Breast epithelium (tissue), 3 donors: ENCODE data around the gene RNPS1.

Source experiments
- POLR2A ChIP-seq: fragments of 450-650 bp; IDR thresholded peaks from one replicate; pipeline ENCODE4 v1.6.1; 2016; ENCODE audit warnings: antibody characterized with exemption, mild to moderate bottlenecking, moderate library complexity
- POLR2AphosphoS5 ChIP-seq, 3 donors: sonication (generic); formaldehyde crosslinking; IDR thresholded peaks; one replicate each; pipeline ENCODE4 v1.6.1; 2017; ENCODE audit warnings: antibody characterized with exemption in 3 of 3
- TF ChIP-seq, protein P1 (sequence below), 3 donors: fragments of 450-650 bp; IDR thresholded peaks; one replicate each; pipeline ENCODE4 v1.5.1; 2016 to 2017; ENCODE audit warnings: antibody characterized with exemption in 3 of 3, mild to moderate bottlenecking in 3 of 3, moderate library complexity in 3 of 3

DNA sequence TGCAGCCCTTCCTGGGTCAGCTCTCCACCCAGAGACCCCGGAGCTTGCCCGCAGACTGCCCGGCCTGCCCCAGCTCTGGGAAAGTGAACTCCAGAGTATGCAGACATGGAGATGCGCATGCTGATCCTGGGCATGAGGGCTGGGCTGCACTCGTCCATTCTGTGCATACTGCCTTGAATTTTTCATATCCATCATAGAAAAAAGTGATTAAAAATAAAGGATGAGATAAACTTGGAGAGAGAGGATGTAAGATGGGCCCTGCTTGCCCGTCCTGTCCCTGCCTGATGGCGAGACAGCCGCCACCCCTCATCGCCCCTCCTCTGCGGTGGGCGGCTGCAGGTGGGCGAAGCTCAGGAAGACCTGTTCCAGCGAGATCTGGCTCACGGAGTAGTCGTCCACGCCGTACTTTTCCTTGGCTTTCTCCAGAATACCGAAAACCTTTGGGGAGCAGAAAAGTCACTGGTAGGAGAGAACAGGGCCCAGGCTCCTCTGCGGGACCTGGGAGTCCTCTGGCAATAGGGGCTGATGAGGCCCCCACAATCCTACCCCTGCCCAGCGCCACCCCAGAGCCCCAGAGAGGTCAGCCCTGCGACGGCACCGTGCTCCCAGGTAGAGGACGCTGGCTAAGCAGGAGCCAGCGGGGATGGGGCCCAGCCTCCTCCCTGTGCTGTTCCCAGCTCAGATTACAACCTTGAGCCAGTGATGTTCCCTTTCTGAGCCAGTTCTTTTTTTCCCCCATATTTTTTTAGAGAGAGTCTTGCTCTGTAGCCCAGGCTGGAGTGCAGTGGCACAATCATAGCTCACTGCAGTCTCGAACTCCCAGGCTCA, 8.7 kb upstream of the RNPS1 start:
- TF ChIP-seq, protein P1, sequence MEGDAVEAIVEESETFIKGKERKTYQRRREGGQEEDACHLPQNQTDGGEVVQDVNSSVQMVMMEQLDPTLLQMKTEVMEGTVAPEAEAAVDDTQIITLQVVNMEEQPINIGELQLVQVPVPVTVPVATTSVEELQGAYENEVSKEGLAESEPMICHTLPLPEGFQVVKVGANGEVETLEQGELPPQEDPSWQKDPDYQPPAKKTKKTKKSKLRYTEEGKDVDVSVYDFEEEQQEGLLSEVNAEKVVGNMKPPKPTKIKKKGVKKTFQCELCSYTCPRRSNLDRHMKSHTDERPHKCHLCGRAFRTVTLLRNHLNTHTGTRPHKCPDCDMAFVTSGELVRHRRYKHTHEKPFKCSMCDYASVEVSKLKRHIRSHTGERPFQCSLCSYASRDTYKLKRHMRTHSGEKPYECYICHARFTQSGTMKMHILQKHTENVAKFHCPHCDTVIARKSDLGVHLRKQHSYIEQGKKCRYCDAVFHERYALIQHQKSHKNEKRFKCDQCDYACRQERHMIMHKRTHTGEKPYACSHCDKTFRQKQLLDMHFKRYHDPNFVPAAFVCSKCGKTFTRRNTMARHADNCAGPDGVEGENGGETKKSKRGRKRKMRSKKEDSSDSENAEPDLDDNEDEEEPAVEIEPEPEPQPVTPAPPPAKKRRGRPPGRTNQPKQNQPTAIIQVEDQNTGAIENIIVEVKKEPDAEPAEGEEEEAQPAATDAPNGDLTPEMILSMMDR (IDR thresholded peaks at IDR 0.05) = no peak
- TF ChIP-seq POLR2A (no peak), POLR2AphosphoS5 (IDR thresholded peaks at IDR 0.05) (no peak)
